ENCODE results near the gene NDST1. TPM values are rescaled to one million over a fixed set of nuclear protein-coding genes. Genes with fewer than 3 reads are reported as not detected.

The NDST1 gene
- total RNA-seq, 2 experiments from 2014 or later = 1.1 to 1.6 TPM

DNA sequence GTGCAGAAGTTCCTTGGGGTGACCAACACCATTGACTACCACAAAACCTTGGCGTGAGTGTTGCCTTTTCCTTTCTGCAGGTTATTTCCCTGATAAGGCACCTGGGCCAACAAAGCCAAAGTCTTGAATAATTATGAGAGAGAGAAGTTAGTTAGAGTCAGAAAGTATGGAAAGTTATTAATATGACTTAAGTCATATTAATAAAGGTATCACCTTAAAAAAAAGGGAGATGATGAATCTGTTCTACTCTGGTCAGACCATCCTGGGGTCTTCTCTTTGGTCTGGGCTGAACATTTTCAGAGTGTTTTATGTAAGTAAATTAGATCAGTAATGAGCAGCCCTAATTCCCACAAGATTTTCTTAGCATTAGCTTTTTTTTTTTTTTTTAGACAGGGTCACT lies 41.8 kb downstream of the NDST1 start:
- CTCF ChIA-PET = no interaction called here
- H3K36me3 Mint-ChIP-seq (ENCODE audit: low read depth) = no peaks in the 10 kb centered on the region
- H3K4me3 Mint-ChIP-seq = no peak overlapping the region
- H3K36me3 ChIP-seq (ENCODE audit: insufficient read depth, low read length) = no peaks in the 10 kb centered on the region
- POLR2A ChIA-PET = no interaction called here
- H3K27ac ChIP-seq (ENCODE audit: low read depth in 1 of 2, low read length in 2 of 2) = no peak overlapping the region
- no peak overlapping the region for H3K4me3 ChIP-seq (ENCODE audit: low read length)
- no peaks in the 10 kb centered on the region for H3K4me1 ChIP-seq (ENCODE audit: insufficient read depth, low read length)
- DNase-seq = no peak
- no peak for ATAC-seq (ENCODE audit: poor library complexity)
- no peak overlapping the region for H3K27ac Mint-ChIP-seq
- H3K4me1 Mint-ChIP-seq (ENCODE audit: low read depth) = no peaks in the 10 kb centered on the region
- TF ChIP-seq, protein P1, sequence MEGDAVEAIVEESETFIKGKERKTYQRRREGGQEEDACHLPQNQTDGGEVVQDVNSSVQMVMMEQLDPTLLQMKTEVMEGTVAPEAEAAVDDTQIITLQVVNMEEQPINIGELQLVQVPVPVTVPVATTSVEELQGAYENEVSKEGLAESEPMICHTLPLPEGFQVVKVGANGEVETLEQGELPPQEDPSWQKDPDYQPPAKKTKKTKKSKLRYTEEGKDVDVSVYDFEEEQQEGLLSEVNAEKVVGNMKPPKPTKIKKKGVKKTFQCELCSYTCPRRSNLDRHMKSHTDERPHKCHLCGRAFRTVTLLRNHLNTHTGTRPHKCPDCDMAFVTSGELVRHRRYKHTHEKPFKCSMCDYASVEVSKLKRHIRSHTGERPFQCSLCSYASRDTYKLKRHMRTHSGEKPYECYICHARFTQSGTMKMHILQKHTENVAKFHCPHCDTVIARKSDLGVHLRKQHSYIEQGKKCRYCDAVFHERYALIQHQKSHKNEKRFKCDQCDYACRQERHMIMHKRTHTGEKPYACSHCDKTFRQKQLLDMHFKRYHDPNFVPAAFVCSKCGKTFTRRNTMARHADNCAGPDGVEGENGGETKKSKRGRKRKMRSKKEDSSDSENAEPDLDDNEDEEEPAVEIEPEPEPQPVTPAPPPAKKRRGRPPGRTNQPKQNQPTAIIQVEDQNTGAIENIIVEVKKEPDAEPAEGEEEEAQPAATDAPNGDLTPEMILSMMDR (IDR thresholded peaks at IDR 0.05) = no peak
- intact Hi-C loops (cut with DNase I, micrococcal nuclease) = loop anchor here in 1 of 2 experiments (10.0 kb wide), 1 partner anchor 565 kb away; no protein-coding TSS in a partner anchor
- H3K27me3 ChIP-seq (ENCODE audit: control insufficient read depth in 1 of 2, insufficient read depth in 2 of 2, low read length in 2 of 2) = no peaks in the 10 kb centered on the region
- no peaks in the 10 kb centered on the region for H3K9me3 Mint-ChIP-seq
- H3K27me3 Mint-ChIP-seq = no peaks in the 10 kb centered on the region
- no peaks in the 10 kb centered on the region for H3K9me3 ChIP-seq (ENCODE audit: control insufficient read depth in 1 of 2, insufficient read depth in 1 of 2, low read length in 2 of 2)

DNA sequence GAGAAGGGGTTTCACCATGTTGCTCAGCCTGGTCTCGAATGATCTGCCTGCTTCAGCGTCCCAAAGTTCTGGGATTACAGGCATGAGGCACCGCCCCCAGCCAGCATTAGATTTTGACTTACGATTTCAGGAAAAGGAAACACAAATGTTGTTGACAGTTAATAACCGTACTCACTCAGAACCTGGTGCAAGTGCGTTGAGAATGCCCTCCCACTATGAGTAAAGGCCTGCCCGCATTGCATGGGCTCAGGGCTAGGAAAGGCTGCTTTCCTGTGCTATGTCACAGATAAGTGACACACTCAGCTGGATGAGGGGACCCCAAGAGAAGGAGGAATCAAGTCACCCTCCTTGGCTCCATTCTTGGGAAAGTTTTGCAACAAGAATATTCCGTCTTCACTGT lies 42.4 kb downstream of the NDST1 start:
- no peak overlapping the region for H3K27ac ChIP-seq (ENCODE audit: low read depth in 1 of 2, low read length in 2 of 2)
- Mint-ChIP-seq H3K9me3 (no peaks in the 10 kb centered on the region), H3K27me3 (no peaks in the 10 kb centered on the region), H3K27ac (no peak overlapping the region), H3K4me3 (no peak overlapping the region), H3K4me1 (ENCODE audit: low read depth) (no peaks in the 10 kb centered on the region), H3K36me3 (ENCODE audit: low read depth) (no peaks in the 10 kb centered on the region)
- TF ChIP-seq, protein P1 (IDR thresholded peaks at IDR 0.05) = no peak
- H3K4me1 ChIP-seq (ENCODE audit: insufficient read depth, low read length) = no peaks in the 10 kb centered on the region
- H3K9me3 ChIP-seq (ENCODE audit: control insufficient read depth in 1 of 2, insufficient read depth in 1 of 2, low read length in 2 of 2) = no peaks in the 10 kb centered on the region
- ATAC-seq (ENCODE audit: poor library complexity) (no peak), DNase-seq (no peak)
- intact Hi-C loops (cut with DNase I, micrococcal nuclease) = loop anchor here in 1 of 2 experiments (10.0 kb wide), 1 partner anchor 565 kb away; no protein-coding TSS in a partner anchor
- no peaks in the 10 kb centered on the region for H3K27me3 ChIP-seq (ENCODE audit: control insufficient read depth in 1 of 2, insufficient read depth in 2 of 2, low read length in 2 of 2)
- ChIA-PET CTCF (no interaction called here), POLR2A (no interaction called here)
- no peak overlapping the region for H3K4me3 ChIP-seq (ENCODE audit: low read length)
- H3K36me3 ChIP-seq (ENCODE audit: insufficient read depth, low read length) = no peaks in the 10 kb centered on the region

DNA sequence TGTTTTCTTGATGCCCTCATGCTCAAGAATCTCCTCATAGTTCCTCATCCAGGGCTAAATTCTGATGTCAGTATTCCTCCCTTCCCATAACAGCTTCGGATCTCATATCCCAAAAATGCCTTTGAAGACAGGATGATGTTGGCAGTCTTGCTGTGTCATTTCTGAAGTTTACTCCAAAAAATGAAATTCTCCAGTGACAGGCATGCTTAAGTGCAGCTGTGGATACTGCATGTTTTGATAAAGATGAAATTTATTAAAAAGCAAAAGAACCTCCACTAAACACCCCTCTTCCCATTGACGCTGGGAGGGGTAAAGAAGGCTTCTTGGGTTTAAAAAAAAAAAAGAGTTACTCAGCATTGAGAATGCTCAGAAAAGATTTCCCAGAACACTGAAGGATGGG lies 43.1 kb downstream of the NDST1 start:
- H3K36me3 Mint-ChIP-seq (ENCODE audit: low read depth) = no peaks in the 10 kb centered on the region
- ChIA-PET POLR2A (no interaction called here), CTCF (no interaction called here)
- H3K4me1 Mint-ChIP-seq (ENCODE audit: low read depth) = no peaks in the 10 kb centered on the region
- no peaks in the 10 kb centered on the region for H3K27me3 ChIP-seq (ENCODE audit: control insufficient read depth in 1 of 2, insufficient read depth in 2 of 2, low read length in 2 of 2)
- DNase-seq = no peak
- no peaks in the 10 kb centered on the region for H3K36me3 ChIP-seq (ENCODE audit: insufficient read depth, low read length)
- ATAC-seq (ENCODE audit: poor library complexity) = no peak
- H3K4me3 Mint-ChIP-seq = no peak overlapping the region
- H3K4me1 ChIP-seq (ENCODE audit: insufficient read depth, low read length) = no peaks in the 10 kb centered on the region
- no peaks in the 10 kb centered on the region for H3K9me3 ChIP-seq (ENCODE audit: control insufficient read depth in 1 of 2, insufficient read depth in 1 of 2, low read length in 2 of 2)
- H3K27ac ChIP-seq (ENCODE audit: low read depth in 1 of 2, low read length in 2 of 2) = no peak overlapping the region
- no peaks in the 10 kb centered on the region for H3K27me3 Mint-ChIP-seq
- H3K9me3 Mint-ChIP-seq = no peaks in the 10 kb centered on the region
- intact Hi-C loops (cut with DNase I, micrococcal nuclease) = loop anchor here in 1 of 2 experiments (10.0 kb wide), 1 partner anchor 564 kb away; no protein-coding TSS in a partner anchor
- TF ChIP-seq, protein P1 (IDR thresholded peaks at IDR 0.05) = no peak
- H3K27ac Mint-ChIP-seq = no peak overlapping the region
- H3K4me3 ChIP-seq (ENCODE audit: low read length) = no peak overlapping the region

Data from CD4-positive, alpha-beta T cell (primary cell).